Progenitor cell of endocrine pancreas (in vitro differentiated cells): ENCODE results near the gene ERC1. TPM values are rescaled to one million over a fixed set of nuclear protein-coding genes. Genes with fewer than 3 reads are reported as not detected.

ENCODE experiments used
- DNase-seq: peaks from one replicate; pipeline ENCODE4 v3.0.0; 2021; ENCODE audit warnings: low spot score; ENCODE audit not compliant: unreplicated experiment
- H3K27ac Mint-ChIP-seq: 2 replicates; pipeline ENCODE4 v1.8.0; 2021; ENCODE audit warnings: mild to moderate bottlenecking, moderate library complexity, mixed read lengths
- H3K27me3 Mint-ChIP-seq: 2 replicates; pipeline ENCODE4 v1.8.0; 2021; ENCODE audit warnings: mixed read lengths
- H3K36me3 Mint-ChIP-seq: 2 replicates; pipeline ENCODE4 v1.8.0; 2022; ENCODE audit warnings: mixed read lengths; ENCODE audit not compliant: insufficient read depth
- H3K4me1 Mint-ChIP-seq: 2 replicates; pipeline ENCODE4 v1.8.0; 2021; ENCODE audit warnings: low read depth, mixed read lengths
- H3K4me3 Mint-ChIP-seq: 2 replicates; pipeline ENCODE4 v1.8.0; 2021; ENCODE audit warnings: low read depth, mild to moderate bottlenecking, moderate library complexity, mixed read lengths
- H3K9me3 Mint-ChIP-seq: 2 replicates; pipeline ENCODE4 v1.8.0; 2021; ENCODE audit warnings: low read depth, mixed read lengths
- CTCF ChIP-seq: fragments of 200-600 bp; sonication (generic); IDR thresholded peaks from one replicate; pipeline ENCODE4 v1.5.0; 2021; ENCODE audit warnings: antibody characterized with exemption, mild to moderate bottlenecking; ENCODE audit not compliant: unreplicated experiment
- total RNA-seq: library from RNA; stranded (reverse); gene quantifications from 2 replicates; pipeline ENCODE4 v1.2.1, GENCODE V29; 2021

The ERC1 gene
- total RNA-seq, 1 donor from 2014 or later = 146 TPM

GRCh38 chr12:1306817-1307216 is 315.8 kb downstream of the ERC1 start:
- no peaks in the 10 kb centered on the region for H3K27me3 Mint-ChIP-seq
- no peak overlapping the region for H3K4me3 Mint-ChIP-seq
- H3K9me3 Mint-ChIP-seq = no peaks in the 10 kb centered on the region
- H3K27ac Mint-ChIP-seq = no peak overlapping the region
- peaks cover 12% of the 10 kb centered on the region for H3K4me1 Mint-ChIP-seq
- peaks cover 17% of the 10 kb centered on the region for H3K36me3 Mint-ChIP-seq
- TF ChIP-seq CTCF = no peak
- no peak for DNase-seq

GRCh38 chr12:1307796-1308195 is 316.8 kb downstream of the ERC1 start:
- Mint-ChIP-seq H3K27ac (no peak overlapping the region), H3K9me3 (no peaks in the 10 kb centered on the region), H3K27me3 (no peaks in the 10 kb centered on the region), H3K4me1 (peaks cover 14% of the 10 kb centered on the region), H3K36me3 (peaks cover 16% of the 10 kb centered on the region), H3K4me3 (no peak overlapping the region)
- no peak for DNase-seq
- no peak for TF ChIP-seq CTCF

GRCh38 chr12:1309613-1310012 is 318.6 kb downstream of the ERC1 start:
- DNase-seq = no peak
- peaks cover 21% of the 10 kb centered on the region for H3K36me3 Mint-ChIP-seq
- no peaks in the 10 kb centered on the region for H3K27me3 Mint-ChIP-seq
- TF ChIP-seq CTCF = no peak
- no peak overlapping the region for H3K4me3 Mint-ChIP-seq
- no peak overlapping the region for H3K27ac Mint-ChIP-seq
- H3K4me1 Mint-ChIP-seq = peaks cover 14% of the 10 kb centered on the region
- H3K9me3 Mint-ChIP-seq = peaks cover under 1% of the 10 kb centered on the region

- Mint-ChIP-seq H3K27me3 (no peaks in the 10 kb centered on the region), H3K9me3 (peaks cover 4% of the 10 kb centered on the region), H3K4me1 (peaks cover 14% of the 10 kb centered on the region), H3K36me3 (peaks cover 27% of the 10 kb centered on the region), H3K27ac (peak overlapping the region; percentile 81), H3K4me3 (no peak overlapping the region)
- no peak for TF ChIP-seq CTCF
- no peak for DNase-seq
These were observed 319.6 kb downstream of the ERC1 start for GRCh38 chr12:1310653-1311052.

GRCh38 chr12:1311145-1311544 is 320.1 kb downstream of the ERC1 start:
- no peak for DNase-seq
- Mint-ChIP-seq H3K4me3 (no peak overlapping the region), H3K9me3 (peaks cover 4% of the 10 kb centered on the region), H3K4me1 (peaks cover 14% of the 10 kb centered on the region), H3K27me3 (no peaks in the 10 kb centered on the region), H3K27ac (no peak overlapping the region), H3K36me3 (peaks cover 27% of the 10 kb centered on the region)
- no peak for TF ChIP-seq CTCF

GRCh38 chr12:1313906-1314305 is 322.9 kb downstream of the ERC1 start:
- no peak for TF ChIP-seq CTCF
- H3K9me3 Mint-ChIP-seq = peaks cover 4% of the 10 kb centered on the region
- H3K4me1 Mint-ChIP-seq = peaks cover 25% of the 10 kb centered on the region
- no peak overlapping the region for H3K27ac Mint-ChIP-seq
- no peak overlapping the region for H3K4me3 Mint-ChIP-seq
- DNase-seq = no peak
- H3K27me3 Mint-ChIP-seq = no peaks in the 10 kb centered on the region
- H3K36me3 Mint-ChIP-seq = peaks cover 36% of the 10 kb centered on the region
